IMR-90 (cell line): ENCODE results near the gene DAPK1. TPM values are rescaled to one million over a fixed set of nuclear protein-coding genes. Genes with fewer than 3 reads are reported as not detected.

ENCODE experiments used
- ATAC-seq: fragments of 200-7000 bp; cut with Tn5 transposase; 2 replicates; pipeline ENCODE4 v1.9.1; 2020; ENCODE audit warnings: low read depth, mild to moderate bottlenecking, moderate library complexity
- BruUV-seq: library from RNA; stranded (reverse); fragments of 400-500 nt; replicated peaks from 2 replicates; lab custom pipeline; 2021; lab: Mats Ljungman, UMichigan
- CTCF ChIA-PET: fragments of 300-600 bp; formaldehyde crosslinking; extraction: SDS; loops from one replicate; lab custom pipeline; 2021; ENCODE audit warnings: antibody characterized with exemption; lab: Yijun Ruan, JAX
- POLR2A ChIA-PET: fragments of 300-600 bp; sonication (Branson Sonifier 250); formaldehyde crosslinking; loops from one replicate; lab custom pipeline; 2022; ENCODE audit warnings: antibody characterized with exemption; ENCODE audit not compliant: unreplicated experiment; lab: Charles Lee
- DNase-seq: peaks from one replicate; pipeline ENCODE4 v3.0.0; 2013
- H2AFZ ChIP-seq: replicated peaks from 2 replicates; pipeline ENCODE3; 2013; ENCODE audit warnings: low read length, mild to moderate bottlenecking; ENCODE audit not compliant: poor library complexity
- H2AK5ac ChIP-seq: 2 replicates; pipeline ENCODE4 v1.6.1; 2013; ENCODE audit warnings: low read depth, low read length, inconsistent platforms
- H2AK9ac ChIP-seq: replicated peaks from 2 replicates; pipeline ENCODE3; 2013; ENCODE audit warnings: mild to moderate bottlenecking, low read depth, low read length, moderate library complexity; ENCODE audit not compliant: poor library complexity
- H2BK120ac ChIP-seq: 2 replicates; pipeline ENCODE4 v1.6.1; 2013; ENCODE audit warnings: low read depth, low read length, inconsistent platforms
- H2BK15ac ChIP-seq: 3 replicates; pipeline ENCODE4 v1.6.1; 2013; ENCODE audit warnings: low read depth, low read length, inconsistent platforms
- H2BK20ac ChIP-seq: 2 replicates; pipeline ENCODE4 v1.6.1; 2013; ENCODE audit warnings: low read depth, mild to moderate bottlenecking, inconsistent platforms, low read length, moderate library complexity
- H2BK5ac ChIP-seq: 2 replicates; pipeline ENCODE4 v1.6.1; 2013; ENCODE audit warnings: mild to moderate bottlenecking, low read depth, low read length, inconsistent platforms; ENCODE audit not compliant: poor library complexity, severe bottlenecking
- H3K14ac ChIP-seq: replicated peaks from 2 replicates; pipeline ENCODE4 v1.6.1; 2013; ENCODE audit warnings: low read depth, low read length, inconsistent platforms
- H3K18ac ChIP-seq: 2 replicates; pipeline ENCODE4 v1.6.1; 2013; ENCODE audit warnings: low read depth, low read length, control low read depth
- H3K23ac ChIP-seq: 2 replicates; pipeline ENCODE4 v1.6.1; 2013; ENCODE audit warnings: low read depth, low read length, inconsistent platforms
- H3K27ac ChIP-seq: 2 replicates; pipeline ENCODE4 v1.5.1; 2013; ENCODE audit warnings: mild to moderate bottlenecking, control low read depth, low read length; ENCODE audit not compliant: insufficient read depth
- H3K27me3 ChIP-seq: 2 replicates; pipeline ENCODE4 v1.6.1; 2013; ENCODE audit warnings: low read length; ENCODE audit not compliant: control insufficient read depth, insufficient read depth
- H3K36me3 ChIP-seq: 2 replicates; pipeline ENCODE4 v1.6.1; 2013; ENCODE audit warnings: low read length, mixed read lengths; ENCODE audit not compliant: control insufficient read depth, insufficient read depth
- H3K4ac ChIP-seq: 2 replicates; pipeline ENCODE4 v1.6.1; 2013; ENCODE audit warnings: low read depth, low read length, inconsistent platforms
- H3K4me1 ChIP-seq: 2 replicates; pipeline ENCODE4 v1.6.1; 2013; ENCODE audit warnings: low read length, mixed read lengths; ENCODE audit not compliant: control insufficient read depth, insufficient read depth
- H3K4me2 ChIP-seq: 2 replicates; pipeline ENCODE4 v1.6.1; 2013; ENCODE audit warnings: low read depth, mild to moderate bottlenecking, control low read depth, low read length, moderate library complexity
- H3K4me3 ChIP-seq: 2 replicates; pipeline ENCODE4 v1.5.1; 2013; ENCODE audit warnings: low read depth, mild to moderate bottlenecking, control low read depth, low read length, moderate library complexity; ENCODE audit not compliant: insufficient read depth
- H3K56ac ChIP-seq: 2 replicates; pipeline ENCODE4 v1.6.1; 2013; ENCODE audit warnings: low read length, inconsistent platforms; ENCODE audit not compliant: insufficient read depth; ENCODE audit errors: extremely low read depth
- H3K79me1 ChIP-seq, 2 experiments: 2 replicates each; pipeline ENCODE4 v1.6.1; 2013; ENCODE audit warnings: low read length in 2 of 2, inconsistent platforms in 1 of 2, low read depth in 1 of 2
- H3K9ac ChIP-seq: 2 replicates; pipeline ENCODE4 v1.6.1; 2013; ENCODE audit warnings: low read depth, low read length, control low read depth
- H3K9me1 ChIP-seq: 2 replicates; pipeline ENCODE4 v1.6.1; 2013; ENCODE audit warnings: low read length, inconsistent platforms; ENCODE audit not compliant: insufficient read depth
- H3K9me3 ChIP-seq: 2 replicates; pipeline ENCODE4 v1.6.1; 2013; ENCODE audit warnings: low read length; ENCODE audit not compliant: control insufficient read depth, insufficient read depth
- H4K20me1 ChIP-seq: 2 replicates; pipeline ENCODE4 v1.6.1; 2013; ENCODE audit warnings: low read length, inconsistent platforms; ENCODE audit not compliant: insufficient read depth
- H4K5ac ChIP-seq: 2 replicates; pipeline ENCODE4 v1.6.1; 2013; ENCODE audit warnings: mild to moderate bottlenecking, low read depth, low read length, control low read depth
- H4K8ac ChIP-seq, 2 experiments: 2 replicates each; pipeline ENCODE4 v1.6.1; 2013; ENCODE audit warnings: low read depth in 2 of 2, low read length in 2 of 2, control low read depth in 1 of 2, inconsistent platforms in 1 of 2
- H4K91ac ChIP-seq: 2 replicates; pipeline ENCODE4 v1.6.1; 2013; ENCODE audit warnings: low read depth, low read length, inconsistent platforms; ENCODE audit not compliant: insufficient read depth
- BHLHE40 ChIP-seq: fragments of 150-350 bp; IDR thresholded peaks from 2 replicates; pipeline ENCODE4 v1.6.1; 2016; ENCODE audit warnings: mild to moderate bottlenecking, low read depth, low read length
- CEBPB ChIP-seq: IDR thresholded peaks from 2 replicates; pipeline ENCODE4 v1.6.1; 2012; ENCODE audit warnings: low read depth, low read length, improper control_type of control experiment
- CTCF ChIP-seq: conservative IDR thresholded peaks from 2 replicates; pipeline ENCODE4 v1.5.1; 2012; ENCODE audit warnings: mild to moderate bottlenecking, low read depth, low read length, improper control_type of control experiment
- FOS ChIP-seq: fragments of 150-350 bp; IDR thresholded peaks from 2 replicates; pipeline ENCODE4 v1.6.1; 2016; ENCODE audit warnings: low read depth, low read length
- MAFK ChIP-seq: IDR thresholded peaks from 2 replicates; pipeline ENCODE4 v1.6.1; 2012; ENCODE audit warnings: low read depth, low read length, improper control_type of control experiment
- MXI1 ChIP-seq: IDR thresholded peaks from 2 replicates; pipeline ENCODE4 v1.6.1; 2012; ENCODE audit warnings: low read depth, mild to moderate bottlenecking, low read length, moderate library complexity, borderline replicate concordance
- RFX5 ChIP-seq: IDR thresholded peaks from 2 replicates; pipeline ENCODE4 v1.8.0; 2012; ENCODE audit warnings: low read depth, mild to moderate bottlenecking, low read length, moderate library complexity
- USF2 ChIP-seq: fragments of 150-350 bp; IDR thresholded peaks from 2 replicates; pipeline ENCODE4 v1.6.1; 2017; ENCODE audit warnings: mild to moderate bottlenecking, antibody characterized with exemption, low read length, low read depth
- WGBS, 2 experiments: methylation state at CpG; one replicate each; pipeline versions ENCODE4 v1.1.5 to v1.1.7; 2013; ENCODE audit warnings: missing lambda C conversion rate in 2 of 2; ENCODE audit not compliant: insufficient read length in 1 of 2; ENCODE audit errors: extremely low coverage in 2 of 2; 5-methylcytosine and 5-hydroxymethylcytosine counted together
- dilution Hi-C: fragments of 300-500 bp; cut with HindIII; formaldehyde crosslinking; loops from one replicate; pipeline ENCODE4 v1.14.3; 2018; ENCODE audit warnings: low sequenced_read_pairs; ENCODE audit not compliant: unreplicated experiment
- in situ Hi-C: fragments of 300-500 bp; cut with MboI; formaldehyde crosslinking; loops from 3 replicates; pipeline ENCODE4 v1.14.3; 2019; ENCODE audit warnings: low sequenced_read_pairs, inconsistent platforms, mixed read lengths
- intact Hi-C: fragments of 100-400 bp; cut with micrococcal nuclease; formaldehyde crosslinking; loops from 2 replicates; pipeline ENCODE4 v1.10.0; 2022
- polyA plus RNA-seq, 3 experiments: library from polyadenylated mRNA; depleted of rRNA; stranded (reverse); fragments of >200 nt; gene quantifications; 2 replicates each; pipeline ENCODE4 v1.2.3, GENCODE V29; 2012; ENCODE audit warnings: low replicate concordance in 1 of 3
- total RNA-seq: library from RNA; depleted of rRNA; stranded (reverse); fragments of >200 nt; gene quantifications from 2 replicates; pipeline ENCODE4 v1.2.3, GENCODE V29; 2012

DAPK1 gene
- total and polyA plus RNA-seq, 2 of the 4 experiments (the other 2 are of a cell fraction), result under 0.01 to 0.03 TPM

- Histone ChIP-seq H3K27me3 (peaks cover 3% of the 10 kb centered on the region; the same call in 1 of the 2 replicates), H4K91ac (no peak overlapping the region), H3K9ac (no peak overlapping the region), H2BK20ac (no peak overlapping the region), H3K14ac (no peak overlapping the region), H3K56ac (no peak overlapping the region), H3K4ac (no peak overlapping the region), H2BK120ac (no peak overlapping the region), H3K9me3 (no peaks in the 10 kb centered on the region), H4K8ac (no peak overlapping the region), H3K79me1 (no peaks in the 10 kb centered on the region), H4K5ac (no peak overlapping the region), H3K36me3 (no peaks in the 10 kb centered on the region), H3K27ac (no peak overlapping the region), H3K4me2 (no peak overlapping the region), H2AFZ (no peak overlapping the region), H3K4me1 (no peaks in the 10 kb centered on the region), H3K23ac (no peak overlapping the region), H3K18ac (no peak overlapping the region), H3K9me1 (no peaks in the 10 kb centered on the region), H2BK15ac (no peak overlapping the region), H4K20me1 (no peaks in the 10 kb centered on the region), H2BK5ac (no peak overlapping the region), H2AK9ac (no peak overlapping the region), H3K4me3 (no peak overlapping the region), H2AK5ac (no peak overlapping the region)
- no TSS peak for BruUV-seq
- dilution Hi-C loops (no loop called here), in situ Hi-C loops (no loop called here), intact Hi-C loops (no loop called here)
- TF ChIP-seq USF2 (no peak), CTCF (no peak), CEBPB (no peak), FOS (no peak), MXI1 (no peak), BHLHE40 (no peak), MAFK (no peak), RFX5 (no peak)
- ATAC-seq (no peak), DNase-seq (no peak)
- ChIA-PET CTCF (no interaction called here), POLR2A (no interaction called here)
- WGBS, 2 experiments, result no CpG with 5 or more reads among the region's 1 CpG
These were observed 66.4 kb downstream of the DAPK1 start for GRCh38 chr9:87564111-87564510.
